Measurements from ENCODE around the gene BLTP1.
"Not testable (repeated sequence)": the region's sequence is repeated elsewhere in the genome, so short reads cannot be mapped to it uniquely, and the experiment has no call there.

BLTP1 gene, protein sequence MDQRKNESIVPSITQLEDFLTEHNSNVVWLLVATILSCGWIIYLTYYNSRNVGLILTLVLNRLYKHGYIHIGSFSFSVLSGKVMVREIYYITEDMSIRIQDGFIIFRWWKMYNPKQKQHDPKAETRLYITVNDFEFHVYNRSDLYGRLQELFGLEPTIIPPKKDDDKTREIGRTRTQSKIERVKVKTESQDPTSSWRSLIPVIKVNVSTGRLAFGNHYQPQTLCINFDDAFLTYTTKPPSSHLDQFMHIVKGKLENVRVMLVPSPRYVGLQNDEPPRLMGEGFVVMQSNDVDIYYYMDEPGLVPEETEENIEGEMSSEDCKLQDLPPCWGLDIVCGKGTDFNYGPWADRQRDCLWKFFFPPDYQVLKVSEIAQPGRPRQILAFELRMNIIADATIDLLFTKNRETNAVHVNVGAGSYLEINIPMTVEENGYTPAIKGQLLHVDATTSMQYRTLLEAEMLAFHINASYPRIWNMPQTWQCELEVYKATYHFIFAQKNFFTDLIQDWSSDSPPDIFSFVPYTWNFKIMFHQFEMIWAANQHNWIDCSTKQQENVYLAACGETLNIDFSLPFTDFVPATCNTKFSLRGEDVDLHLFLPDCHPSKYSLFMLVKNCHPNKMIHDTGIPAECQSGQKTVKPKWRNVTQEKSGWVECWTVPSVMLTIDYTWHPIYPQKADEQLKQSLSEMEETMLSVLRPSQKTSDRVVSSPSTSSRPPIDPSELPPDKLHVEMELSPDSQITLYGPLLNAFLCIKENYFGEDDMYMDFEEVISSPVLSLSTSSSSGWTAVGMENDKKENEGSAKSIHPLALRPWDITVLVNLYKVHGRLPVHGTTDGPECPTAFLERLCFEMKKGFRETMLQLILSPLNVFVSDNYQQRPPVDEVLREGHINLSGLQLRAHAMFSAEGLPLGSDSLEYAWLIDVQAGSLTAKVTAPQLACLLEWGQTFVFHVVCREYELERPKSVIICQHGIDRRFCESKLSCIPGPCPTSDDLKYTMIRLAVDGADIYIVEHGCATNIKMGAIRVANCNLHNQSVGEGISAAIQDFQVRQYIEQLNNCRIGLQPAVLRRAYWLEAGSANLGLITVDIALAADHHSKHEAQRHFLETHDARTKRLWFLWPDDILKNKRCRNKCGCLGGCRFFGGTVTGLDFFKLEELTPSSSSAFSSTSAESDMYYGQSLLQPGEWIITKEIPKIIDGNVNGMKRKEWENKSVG (N-terminal part only)

DNA sequence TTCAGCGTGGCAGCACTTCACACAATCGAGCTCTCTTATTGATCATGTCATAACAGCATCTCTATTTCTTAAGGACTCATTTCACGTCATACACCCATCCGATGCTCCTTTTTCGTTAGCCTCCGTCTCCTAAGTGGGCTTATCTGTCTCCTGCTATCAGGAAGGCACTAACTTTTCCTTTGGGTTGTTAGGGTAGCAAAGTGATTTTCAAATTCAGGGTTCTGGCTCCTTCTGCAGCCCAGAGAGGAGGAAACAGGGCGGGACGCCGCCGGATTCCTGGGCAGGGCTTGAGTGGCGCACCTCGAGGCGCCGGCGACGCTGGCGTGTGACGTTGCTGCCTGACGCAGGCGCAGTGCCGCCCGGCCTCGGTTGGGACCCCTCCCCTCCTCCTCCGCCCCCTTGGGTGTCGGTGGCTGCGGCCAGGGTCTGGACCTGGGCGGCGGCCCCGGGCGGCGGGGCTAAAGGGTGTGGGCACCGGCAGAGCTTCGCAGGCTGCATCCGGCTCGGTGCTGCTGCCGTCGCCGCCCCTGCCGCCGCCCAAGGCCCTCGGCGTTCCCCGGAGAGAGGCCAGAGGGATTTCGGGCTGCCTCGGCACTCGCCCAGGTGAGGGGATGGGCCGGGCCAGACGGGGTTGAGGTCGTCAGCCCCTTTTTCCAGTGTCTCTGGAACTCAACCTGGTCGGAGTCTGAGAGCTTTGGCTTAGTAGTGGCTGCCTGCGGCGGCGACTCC lies at the start of gene BLTP1:
TSS of gene BLTP1 (plus strand) at position 350 of the 729 bp plus-strand sequence. CDS start 18,317 bp downstream, outside the sequence.
- H3K27ac ChIP-seq: peak within 1 kb of the TSS; percentile 82
- TF ChIP-seq, protein P1, sequence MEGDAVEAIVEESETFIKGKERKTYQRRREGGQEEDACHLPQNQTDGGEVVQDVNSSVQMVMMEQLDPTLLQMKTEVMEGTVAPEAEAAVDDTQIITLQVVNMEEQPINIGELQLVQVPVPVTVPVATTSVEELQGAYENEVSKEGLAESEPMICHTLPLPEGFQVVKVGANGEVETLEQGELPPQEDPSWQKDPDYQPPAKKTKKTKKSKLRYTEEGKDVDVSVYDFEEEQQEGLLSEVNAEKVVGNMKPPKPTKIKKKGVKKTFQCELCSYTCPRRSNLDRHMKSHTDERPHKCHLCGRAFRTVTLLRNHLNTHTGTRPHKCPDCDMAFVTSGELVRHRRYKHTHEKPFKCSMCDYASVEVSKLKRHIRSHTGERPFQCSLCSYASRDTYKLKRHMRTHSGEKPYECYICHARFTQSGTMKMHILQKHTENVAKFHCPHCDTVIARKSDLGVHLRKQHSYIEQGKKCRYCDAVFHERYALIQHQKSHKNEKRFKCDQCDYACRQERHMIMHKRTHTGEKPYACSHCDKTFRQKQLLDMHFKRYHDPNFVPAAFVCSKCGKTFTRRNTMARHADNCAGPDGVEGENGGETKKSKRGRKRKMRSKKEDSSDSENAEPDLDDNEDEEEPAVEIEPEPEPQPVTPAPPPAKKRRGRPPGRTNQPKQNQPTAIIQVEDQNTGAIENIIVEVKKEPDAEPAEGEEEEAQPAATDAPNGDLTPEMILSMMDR (conservative IDR thresholded peaks at IDR 0.05): no peak

DNA sequence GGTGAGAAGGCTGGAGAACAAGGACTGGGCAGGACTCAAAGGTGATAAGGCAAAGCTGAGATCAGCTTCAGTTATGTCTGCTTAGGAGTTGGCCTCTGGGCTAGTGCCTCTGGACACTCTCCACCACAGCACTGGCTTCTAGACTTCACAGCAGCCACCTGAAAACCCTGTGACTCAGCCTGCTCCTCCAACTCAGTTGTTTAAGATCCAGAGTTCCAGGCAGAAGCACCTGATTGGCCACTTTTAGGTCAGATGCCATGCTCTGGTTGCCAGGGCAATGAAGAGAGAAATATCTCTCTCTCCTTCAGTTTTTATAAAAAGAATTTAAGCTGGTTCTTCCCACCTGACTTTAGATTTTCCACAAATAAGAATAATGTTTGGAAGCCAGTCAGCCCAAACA lies 47.9 kb upstream of the BLTP1 start:
- H3K27ac ChIP-seq: no peak overlapping the region
- TF ChIP-seq, protein P1 (conservative IDR thresholded peaks at IDR 0.05): no peak

DNA sequence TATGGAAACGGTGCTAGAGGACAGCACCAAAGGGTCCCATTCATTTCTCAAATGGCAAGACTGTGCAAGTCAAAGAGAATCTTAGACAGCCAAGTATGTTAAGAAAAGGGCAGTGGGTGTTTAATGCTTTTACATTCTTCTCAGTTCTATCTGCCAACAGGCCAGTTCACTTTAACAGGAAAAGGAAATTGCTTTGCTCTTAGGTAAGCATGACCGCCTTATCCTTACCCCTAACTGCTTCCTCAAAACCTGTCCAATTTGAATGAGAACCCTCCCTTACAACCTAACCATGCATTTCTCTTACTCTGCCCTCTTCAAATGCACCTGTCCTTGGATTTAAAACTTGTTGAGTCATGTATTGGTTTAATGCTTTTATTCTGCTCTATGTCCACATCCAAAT lies 44.5 kb upstream of the BLTP1 start:
- TF ChIP-seq, protein P1 (conservative IDR thresholded peaks at IDR 0.05): no peak
- H3K27ac ChIP-seq: no peak overlapping the region

DNA sequence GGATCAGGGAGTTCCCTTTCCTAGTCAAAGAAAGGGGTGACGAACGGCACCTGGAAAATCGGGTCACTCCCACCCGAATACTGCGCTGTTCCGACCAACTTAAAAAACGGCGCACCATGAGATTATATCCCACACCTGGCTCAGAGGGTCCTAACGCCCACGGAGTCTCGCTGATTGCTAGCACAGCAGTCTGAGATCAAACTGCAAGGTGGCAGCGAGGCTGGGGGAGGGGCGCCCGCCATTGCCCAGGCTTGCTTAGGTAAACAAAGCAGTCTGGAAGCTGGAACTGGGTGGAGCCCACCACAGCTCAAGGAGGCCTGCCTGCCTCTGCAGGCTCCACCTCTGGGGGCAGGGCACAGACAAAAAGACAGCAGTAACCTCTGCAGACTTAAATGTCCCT lies 41.8 kb upstream of the BLTP1 start:
- H3K27ac ChIP-seq: not testable (repeated sequence)

DNA sequence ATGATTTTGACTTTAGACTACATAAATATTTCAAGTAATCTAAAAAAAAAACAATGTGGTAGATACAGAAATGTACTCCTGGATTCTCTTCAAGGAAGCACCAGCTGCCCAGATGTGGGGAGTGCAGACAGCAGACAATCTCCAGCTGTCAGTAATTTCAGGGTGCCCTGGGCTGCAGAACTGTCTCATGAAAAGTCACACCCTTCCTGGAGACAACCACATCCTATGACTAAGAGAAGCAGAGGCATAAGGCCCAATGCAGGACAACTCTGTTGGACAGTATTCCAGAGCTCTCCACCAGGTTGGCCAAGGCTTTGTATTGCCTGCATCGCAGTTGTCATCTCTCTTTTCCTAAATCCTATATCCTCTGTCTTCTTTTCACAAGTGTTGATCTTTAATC lies 34.4 kb upstream of the BLTP1 start:
- H3K27ac ChIP-seq: no peak overlapping the region
- TF ChIP-seq, protein P1 (conservative IDR thresholded peaks at IDR 0.05): no peak

DNA sequence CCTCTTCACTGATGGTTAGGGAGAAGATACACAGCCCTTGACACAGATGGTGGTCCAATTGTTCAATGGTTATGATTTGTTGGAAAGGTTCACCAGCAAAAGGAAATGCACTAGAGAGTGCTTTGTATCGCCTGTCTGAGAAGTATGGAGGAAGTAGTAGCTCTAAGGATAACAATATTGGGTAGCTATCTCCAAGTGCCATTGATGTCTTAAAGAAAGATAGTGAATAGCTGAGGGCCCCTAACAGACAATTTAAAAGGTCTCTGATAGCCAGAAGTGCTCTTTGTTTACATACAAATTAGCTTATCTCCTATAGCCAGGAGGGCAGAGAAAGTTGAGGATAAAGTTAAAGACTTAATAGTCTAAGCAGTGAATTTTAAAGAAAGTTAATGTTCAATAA lies 33.9 kb upstream of the BLTP1 start:
- TF ChIP-seq, protein P1 (conservative IDR thresholded peaks at IDR 0.05): no peak
- no peak overlapping the region for H3K27ac ChIP-seq

DNA sequence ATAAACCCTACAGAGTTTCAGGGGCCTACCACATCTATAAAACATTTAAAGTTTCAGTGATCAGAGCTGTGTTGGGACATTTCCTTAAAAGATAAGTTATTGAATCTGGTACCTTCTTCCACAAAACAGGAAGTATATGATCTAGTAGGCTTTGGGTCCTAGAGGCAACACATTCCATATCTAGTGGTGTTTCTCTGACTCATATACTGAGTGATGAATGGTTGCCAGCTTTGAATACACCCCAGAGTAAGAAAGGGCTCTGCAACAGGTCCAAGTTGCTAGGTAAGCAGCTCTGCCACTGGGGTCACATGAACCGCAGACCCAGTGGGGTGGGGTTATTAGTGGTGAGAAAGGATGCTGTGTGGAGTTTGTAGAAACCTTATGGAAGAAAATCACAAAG lies 32.4 kb upstream of the BLTP1 start:
- TF ChIP-seq, protein P1 (conservative IDR thresholded peaks at IDR 0.05): no peak
- no peak overlapping the region for H3K27ac ChIP-seq
